Measurements from ENCODE around the gene SEC24B.
"Not testable (repeated sequence)": the region's sequence is repeated elsewhere in the genome, so short reads cannot be mapped to it uniquely, and the experiment has no call there.

The SEC24B gene

DNA sequence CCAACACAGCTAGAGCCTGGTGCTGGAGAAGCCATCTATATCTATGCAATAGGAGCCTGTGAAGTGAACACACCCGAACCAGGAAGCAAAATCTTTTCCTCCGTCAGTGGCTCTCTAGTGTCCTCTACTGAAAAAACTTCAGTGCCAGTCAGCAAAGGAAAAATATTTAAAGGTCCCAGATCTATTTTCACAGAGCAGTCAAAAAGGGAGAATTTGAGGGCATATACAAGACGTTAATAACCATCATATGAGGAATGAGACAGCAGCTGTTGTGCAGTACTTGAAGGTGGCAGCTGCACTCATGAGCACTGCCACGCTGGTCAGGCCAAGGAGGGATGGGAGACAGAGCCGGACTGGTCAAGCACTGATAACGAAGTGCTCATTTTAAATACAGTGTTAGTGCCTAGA, 140.8 kb downstream of the SEC24B start:
- DNase-seq (ENCODE audit: low read depth, low spot score), result no peak
- no peak overlapping the region for H3K4me3 ChIP-seq (ENCODE audit: low read length)
- no peak overlapping the region for H3K27ac ChIP-seq (ENCODE audit: low read length)
- H3K4me1 ChIP-seq (ENCODE audit: control insufficient read depth, insufficient read depth, low read length), result no peaks in the 10 kb centered on the region
- WGBS (ENCODE audit: insufficient coverage, insufficient read length), result no CpG with 5 or more reads among the region's 6 CpGs
- no peaks in the 10 kb centered on the region for H3K36me3 ChIP-seq (ENCODE audit: control insufficient read depth, insufficient read depth, low read length)
- H3K27me3 ChIP-seq (ENCODE audit: control insufficient read depth, insufficient read depth, low read length), result no peaks in the 10 kb centered on the region
- no peaks in the 10 kb centered on the region for H3K9me3 ChIP-seq (ENCODE audit: control insufficient read depth, insufficient read depth, low read length)

DNA sequence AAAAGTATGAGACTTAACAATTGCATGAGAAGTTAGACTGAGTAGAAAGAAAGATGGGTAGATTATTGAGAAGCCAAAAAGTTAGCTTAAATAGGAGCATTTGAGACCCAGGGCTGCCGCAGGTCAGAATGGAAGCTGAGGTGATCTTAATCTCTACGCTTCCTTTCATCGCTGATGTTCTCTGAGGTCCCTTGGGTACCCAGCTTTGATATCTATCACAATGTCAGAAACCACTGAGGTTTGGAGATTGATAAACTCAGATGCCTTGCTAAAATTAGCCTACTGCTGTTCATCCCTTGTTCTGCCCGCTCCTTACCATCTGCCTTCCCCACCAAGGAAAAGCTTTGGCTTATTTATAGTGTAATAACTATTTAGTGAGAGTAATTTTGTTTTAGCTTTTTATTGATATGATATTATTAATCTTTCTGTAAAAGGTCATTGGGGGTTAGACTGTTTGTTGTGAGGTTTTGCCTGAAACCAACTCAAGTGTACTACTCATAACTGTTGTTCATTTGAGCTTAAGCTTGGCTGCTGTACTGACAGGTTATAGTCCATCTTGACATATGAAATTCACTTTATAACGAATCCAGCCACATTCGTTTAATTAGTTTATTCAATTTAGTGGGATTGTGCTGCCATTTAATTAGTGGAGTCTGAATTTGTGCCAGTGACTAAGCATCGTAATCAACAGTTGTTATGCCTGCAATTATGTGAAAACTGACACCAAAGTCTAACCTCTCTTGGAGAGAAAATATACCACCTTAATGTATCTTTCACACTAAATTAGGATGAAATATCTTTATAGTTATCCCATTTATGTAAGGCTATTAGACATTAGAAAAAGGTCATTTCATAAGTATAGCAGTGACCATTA, 141.6 kb downstream of the SEC24B start:
- H3K36me3 ChIP-seq (ENCODE audit: control insufficient read depth, insufficient read depth, low read length), result no peaks in the 10 kb centered on the region
- DNase-seq (ENCODE audit: low read depth, low spot score), result no peak
- no peaks in the 10 kb centered on the region for H3K4me1 ChIP-seq (ENCODE audit: control insufficient read depth, insufficient read depth, low read length)
- H3K4me3 ChIP-seq (ENCODE audit: low read length), result no peak overlapping the region
- H3K27ac ChIP-seq (ENCODE audit: low read length), result no peak overlapping the region
- H3K27me3 ChIP-seq (ENCODE audit: control insufficient read depth, insufficient read depth, low read length), result no peaks in the 10 kb centered on the region
- no peaks in the 10 kb centered on the region for H3K9me3 ChIP-seq (ENCODE audit: control insufficient read depth, insufficient read depth, low read length)
- no CpG with 5 or more reads among the region's 7 CpGs for WGBS (ENCODE audit: insufficient coverage, insufficient read length)

DNA sequence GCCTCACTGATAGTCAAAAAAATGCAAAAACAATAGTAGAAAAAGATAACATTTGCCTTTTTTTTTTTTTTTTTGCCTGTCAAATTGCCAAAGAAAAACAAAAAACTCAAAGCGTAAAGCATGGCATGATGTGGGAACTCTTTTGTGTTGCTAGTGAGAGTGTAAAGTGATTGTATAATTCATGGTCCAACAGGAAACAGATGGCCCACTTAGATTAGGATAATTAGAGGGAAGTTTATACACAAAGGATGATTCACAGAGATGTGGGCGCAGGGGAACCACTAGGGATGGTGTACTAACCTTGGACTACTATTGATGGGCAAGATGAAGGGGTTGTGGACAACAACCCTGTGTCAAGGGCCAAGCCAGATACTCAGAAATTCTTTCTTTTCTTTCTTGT, 142.8 kb downstream of the SEC24B start:
- Histone ChIP-seq H3K4me1 (ENCODE audit: control insufficient read depth, insufficient read depth, low read length) (no peaks in the 10 kb centered on the region), H3K36me3 (ENCODE audit: control insufficient read depth, insufficient read depth, low read length) (no peaks in the 10 kb centered on the region), H3K27me3 (ENCODE audit: control insufficient read depth, insufficient read depth, low read length) (no peaks in the 10 kb centered on the region), H3K4me3 (ENCODE audit: low read length) (no peak overlapping the region), H3K9me3 (ENCODE audit: control insufficient read depth, insufficient read depth, low read length) (no peaks in the 10 kb centered on the region), H3K27ac (ENCODE audit: low read length) (no peak overlapping the region)
- no CpG with 5 or more reads among the region's 2 CpGs for WGBS (ENCODE audit: insufficient coverage, insufficient read length)
- DNase-seq (ENCODE audit: low read depth, low spot score), result no peak

DNA sequence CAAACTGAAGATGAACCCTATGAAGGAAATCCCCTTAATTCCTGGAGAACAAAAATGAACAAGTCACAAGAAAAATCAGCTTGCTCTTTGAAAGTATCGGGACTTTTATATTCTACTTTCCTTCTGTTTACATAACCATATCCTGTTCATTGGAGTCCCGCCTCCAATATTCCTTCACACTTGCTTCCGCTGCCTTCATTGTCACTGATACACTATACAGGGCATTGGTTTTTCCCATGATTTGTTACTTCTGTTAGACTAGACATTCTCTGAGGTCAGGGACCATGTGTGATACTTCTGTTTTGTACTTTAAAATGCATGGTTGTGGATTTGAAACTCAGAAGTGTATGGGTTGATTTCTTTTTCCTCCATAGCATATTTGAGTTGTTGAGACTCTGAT, 145.2 kb downstream of the SEC24B start:
- Histone ChIP-seq H3K4me1 (ENCODE audit: control insufficient read depth, insufficient read depth, low read length) (no peaks in the 10 kb centered on the region), H3K4me3 (ENCODE audit: low read length) (no peak overlapping the region), H3K9me3 (ENCODE audit: control insufficient read depth, insufficient read depth, low read length) (no peaks in the 10 kb centered on the region), H3K36me3 (ENCODE audit: control insufficient read depth, insufficient read depth, low read length) (no peaks in the 10 kb centered on the region), H3K27ac (ENCODE audit: low read length) (no peak overlapping the region), H3K27me3 (ENCODE audit: control insufficient read depth, insufficient read depth, low read length) (no peaks in the 10 kb centered on the region)
- WGBS (ENCODE audit: insufficient coverage, insufficient read length), result no CpG with 5 or more reads among the region's 3 CpGs
- DNase-seq (ENCODE audit: low read depth, low spot score), result no peak

DNA sequence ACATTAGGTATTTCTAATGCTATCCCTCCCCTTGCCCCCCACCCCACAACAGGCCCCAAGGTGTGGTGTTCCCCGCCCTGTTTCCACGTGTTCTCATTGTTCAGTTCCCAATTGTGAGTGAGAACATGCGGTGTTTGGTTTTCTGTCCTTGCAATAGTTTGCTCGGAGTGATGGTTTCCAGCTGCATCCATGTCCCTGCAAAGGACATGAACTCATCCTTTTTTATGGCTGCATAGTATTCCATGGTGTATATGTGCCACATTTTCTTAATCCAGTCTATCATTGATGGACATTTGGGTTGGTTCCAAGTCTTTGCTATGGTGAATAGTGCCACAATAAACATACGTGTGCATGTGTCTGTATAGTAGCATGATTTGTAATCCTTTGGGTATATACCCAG, 146.4 kb downstream of the SEC24B start:
- not testable (repeated sequence) for H3K36me3 ChIP-seq (ENCODE audit: control insufficient read depth, insufficient read depth, low read length); H3K4me1 ChIP-seq (ENCODE audit: control insufficient read depth, insufficient read depth, low read length); H3K4me3 ChIP-seq (ENCODE audit: low read length); H3K27ac ChIP-seq (ENCODE audit: low read length); DNase-seq (ENCODE audit: low read depth, low spot score); H3K9me3 ChIP-seq (ENCODE audit: control insufficient read depth, insufficient read depth, low read length); H3K27me3 ChIP-seq (ENCODE audit: control insufficient read depth, insufficient read depth, low read length)
- no CpG with 5 or more reads among the region's 5 CpGs for WGBS (ENCODE audit: insufficient coverage, insufficient read length)

DNA sequence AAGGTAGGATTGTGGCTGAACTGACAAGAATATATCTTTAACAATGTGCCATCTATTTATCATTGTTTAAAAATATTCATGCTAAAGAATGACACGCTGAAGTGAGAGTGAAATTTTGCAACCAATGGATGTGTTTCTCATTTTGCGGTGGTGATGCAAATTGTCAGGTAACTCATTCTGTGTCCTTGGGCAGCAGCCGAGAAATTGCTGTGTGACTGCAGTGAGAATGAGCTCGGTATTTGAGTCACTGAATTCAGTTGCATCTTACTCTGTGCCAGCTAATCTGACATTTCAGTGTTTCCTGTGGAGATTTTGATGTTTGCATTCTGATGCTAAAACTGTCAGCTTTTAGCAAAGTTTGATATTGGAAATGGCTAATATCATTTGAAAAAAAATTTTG, 154.6 kb downstream of the SEC24B start:
- no peak for DNase-seq (ENCODE audit: low read depth, low spot score)
- H3K9me3 ChIP-seq (ENCODE audit: control insufficient read depth, insufficient read depth, low read length), result no peaks in the 10 kb centered on the region
- H3K4me1 ChIP-seq (ENCODE audit: control insufficient read depth, insufficient read depth, low read length), result 0 out of 2 replicates have a peak, but pooled peaks cover 1% of the 10 kb centered on the region
- H3K27me3 ChIP-seq (ENCODE audit: control insufficient read depth, insufficient read depth, low read length), result no peaks in the 10 kb centered on the region
- no peak overlapping the region for H3K4me3 ChIP-seq (ENCODE audit: low read length)
- no peak overlapping the region for H3K27ac ChIP-seq (ENCODE audit: low read length)
- H3K36me3 ChIP-seq (ENCODE audit: control insufficient read depth, insufficient read depth, low read length), result no peaks in the 10 kb centered on the region
- no CpG with 5 or more reads among the region's 4 CpGs for WGBS (ENCODE audit: insufficient coverage, insufficient read length)

DNA sequence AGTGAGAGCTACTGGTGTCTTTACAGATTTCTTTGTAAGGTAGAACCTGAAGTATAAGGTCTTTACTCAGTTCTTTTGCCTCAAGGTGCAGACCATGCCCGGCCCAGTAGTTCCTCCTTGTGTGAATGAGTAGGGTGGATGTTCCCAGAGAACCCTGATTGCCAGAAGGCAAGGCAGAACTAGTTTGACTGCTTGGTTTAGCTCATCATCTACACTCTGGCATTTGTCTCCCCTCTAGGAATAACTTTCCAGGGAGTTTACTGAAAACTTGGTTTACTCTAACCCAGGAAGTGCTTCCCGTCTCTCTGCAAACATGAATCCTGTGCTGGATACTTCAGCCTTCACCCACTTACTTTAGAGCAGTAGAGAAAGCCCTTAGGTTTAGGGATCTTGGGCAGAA, 155.5 kb downstream of the SEC24B start:
- no CpG with 5 or more reads among the region's 2 CpGs for WGBS (ENCODE audit: insufficient coverage, insufficient read length)
- H3K36me3 ChIP-seq (ENCODE audit: control insufficient read depth, insufficient read depth, low read length), result no peaks in the 10 kb centered on the region
- H3K9me3 ChIP-seq (ENCODE audit: control insufficient read depth, insufficient read depth, low read length), result no peaks in the 10 kb centered on the region
- no peaks in the 10 kb centered on the region for H3K27me3 ChIP-seq (ENCODE audit: control insufficient read depth, insufficient read depth, low read length)
- no peak overlapping the region for H3K27ac ChIP-seq (ENCODE audit: low read length)
- no peak for DNase-seq (ENCODE audit: low read depth, low spot score)
- H3K4me1 ChIP-seq (ENCODE audit: control insufficient read depth, insufficient read depth, low read length), result 0 out of 2 replicates have a peak, but pooled peaks cover 1% of the 10 kb centered on the region
- H3K4me3 ChIP-seq (ENCODE audit: low read length), result no peak overlapping the region

DNA sequence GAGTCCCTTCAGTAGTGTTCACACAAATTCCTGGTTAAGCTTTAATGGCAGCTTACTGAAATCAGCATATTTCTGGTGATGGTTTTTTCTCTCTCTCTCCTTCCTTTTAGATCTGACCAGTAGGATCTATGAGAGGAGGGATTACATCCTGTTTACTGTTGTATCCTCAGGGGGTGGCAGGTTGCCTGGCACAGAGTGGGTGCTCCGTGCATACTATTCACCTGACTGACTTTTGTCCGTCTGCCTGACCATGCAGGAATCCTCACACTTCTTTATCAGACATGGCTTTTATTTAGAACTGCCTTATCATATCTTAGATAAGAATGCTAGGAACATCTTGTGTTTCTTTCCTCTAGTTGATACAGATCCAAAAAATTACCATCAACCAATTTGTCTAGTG, 156.0 kb downstream of the SEC24B start:
- no peak overlapping the region for H3K27ac ChIP-seq (ENCODE audit: low read length)
- H3K9me3 ChIP-seq (ENCODE audit: control insufficient read depth, insufficient read depth, low read length), result no peaks in the 10 kb centered on the region
- H3K4me3 ChIP-seq (ENCODE audit: low read length), result no peak overlapping the region
- H3K4me1 ChIP-seq (ENCODE audit: control insufficient read depth, insufficient read depth, low read length), result 0 out of 2 replicates have a peak, but pooled peaks cover 1% of the 10 kb centered on the region
- H3K36me3 ChIP-seq (ENCODE audit: control insufficient read depth, insufficient read depth, low read length), result no peaks in the 10 kb centered on the region
- no peaks in the 10 kb centered on the region for H3K27me3 ChIP-seq (ENCODE audit: control insufficient read depth, insufficient read depth, low read length)
- DNase-seq (ENCODE audit: low read depth, low spot score), result no peak
- WGBS (ENCODE audit: insufficient coverage, insufficient read length), result no CpG with 5 or more reads among the region's 2 CpGs
